Muscle layer of colon (tissue), 2 donors: Measurements from ENCODE around the gene KLRD1.
"Not testable (repeated sequence)": the region's sequence is repeated elsewhere in the genome, so short reads cannot be mapped to it uniquely, and the experiment has no call there.

Experiments used
- H3K27ac ChIP-seq: one replicate; pipeline ENCODE4 v1.7.0; 2013; ENCODE audit warnings: low read depth, mild to moderate bottlenecking, low read length, moderate library complexity
- H3K27me3 ChIP-seq, 2 donors: one replicate each; pipeline ENCODE4 v1.7.0; 2013; ENCODE audit warnings: low read length in 2 of 2, mild to moderate bottlenecking in 2 of 2; ENCODE audit not compliant: insufficient read depth in 2 of 2, control insufficient read depth in 1 of 2
- H3K36me3 ChIP-seq: one replicate; pipeline ENCODE4 v1.7.0; 2013; ENCODE audit warnings: mild to moderate bottlenecking, low read length; ENCODE audit not compliant: insufficient read depth
- H3K4me1 ChIP-seq: one replicate; pipeline ENCODE4 v1.7.0; 2013; ENCODE audit warnings: mild to moderate bottlenecking, low read length; ENCODE audit not compliant: insufficient read depth
- H3K4me3 ChIP-seq, 2 donors: one replicate each; pipeline ENCODE4 v1.7.0; 2013; ENCODE audit warnings: low read length in 2 of 2, low read depth in 1 of 2, mild to moderate bottlenecking in 1 of 2, moderate library complexity in 1 of 2
- H3K9ac ChIP-seq: one replicate; pipeline ENCODE4 v1.7.0; 2013; ENCODE audit warnings: low read length
- H3K9me3 ChIP-seq: one replicate; pipeline ENCODE4 v1.7.0; 2013; ENCODE audit warnings: mild to moderate bottlenecking, low read length
- donor health status: abdominal sarcoma.
- donor health status: Adenocarcinoma of cecum.

Gene KLRD1

GRCh38 chr12:10293570-10294227 is 14.0 kb upstream of the KLRD1 start:
- H3K9ac ChIP-seq, result no peak overlapping the region
- no peaks in the 10 kb centered on the region for H3K36me3 ChIP-seq
- no peaks in the 10 kb centered on the region for H3K9me3 ChIP-seq
- H3K4me1 ChIP-seq, result no peaks in the 10 kb centered on the region
- no peak overlapping the region for H3K4me3 ChIP-seq
- H3K27ac ChIP-seq, result no peak overlapping the region
- H3K27me3 ChIP-seq, result no peaks in the 10 kb centered on the region

- H3K4me3 ChIP-seq, result no peak overlapping the region
- no peak overlapping the region for H3K9ac ChIP-seq
- no peaks in the 10 kb centered on the region for H3K27me3 ChIP-seq
- no peak overlapping the region for H3K27ac ChIP-seq
- no peaks in the 10 kb centered on the region for H3K36me3 ChIP-seq
- H3K4me1 ChIP-seq, result no peaks in the 10 kb centered on the region
- no peaks in the 10 kb centered on the region for H3K9me3 ChIP-seq
These were observed 6.6 kb upstream of the KLRD1 start for GRCh38 chr12:10301103-10301502.

GRCh38 chr12:10304161-10304574 is 3.5 kb upstream of the KLRD1 start:
- no peak overlapping the region for H3K4me3 ChIP-seq
- no peaks in the 10 kb centered on the region for H3K36me3 ChIP-seq
- H3K4me1 ChIP-seq, result no peaks in the 10 kb centered on the region
- no peaks in the 10 kb centered on the region for H3K27me3 ChIP-seq
- no peak overlapping the region for H3K27ac ChIP-seq
- H3K9ac ChIP-seq, result no peak overlapping the region
- no peaks in the 10 kb centered on the region for H3K9me3 ChIP-seq

GRCh38 chr12:10305411-10305810 is 2.3 kb upstream of the KLRD1 start:
- H3K36me3 ChIP-seq, result no peaks in the 10 kb centered on the region
- H3K27ac ChIP-seq, result no peak overlapping the region
- no peak overlapping the region for H3K4me3 ChIP-seq
- H3K9me3 ChIP-seq, result no peaks in the 10 kb centered on the region
- H3K9ac ChIP-seq, result no peak overlapping the region
- no peaks in the 10 kb centered on the region for H3K4me1 ChIP-seq
- H3K27me3 ChIP-seq, result no peaks in the 10 kb centered on the region

GRCh38 chr12:10310926-10311720 is 3.5 kb downstream of the KLRD1 start:
- Histone ChIP-seq H3K27me3 (no peaks in the 10 kb centered on the region), H3K9me3 (no peaks in the 10 kb centered on the region), H3K27ac (no peak overlapping the region), H3K4me1 (no peaks in the 10 kb centered on the region), H3K36me3 (no peaks in the 10 kb centered on the region), H3K4me3 (no peak overlapping the region), H3K9ac (no peak overlapping the region)

- Histone ChIP-seq H3K4me1 (no peaks in the 10 kb centered on the region), H3K27ac (no peak overlapping the region), H3K36me3 (no peaks in the 10 kb centered on the region), H3K9ac (no peak overlapping the region), H3K4me3 (no peak overlapping the region), H3K9me3 (no peaks in the 10 kb centered on the region), H3K27me3 (no peaks in the 10 kb centered on the region)
These were observed 11.7 kb downstream of the KLRD1 start for GRCh38 chr12:10319388-10319787.

- H3K36me3 ChIP-seq, result no peaks in the 10 kb centered on the region
- no peaks in the 10 kb centered on the region for H3K9me3 ChIP-seq
- H3K4me3 ChIP-seq, result no peak overlapping the region
These were observed 13.0 kb downstream of the KLRD1 start for GRCh38 chr12:10320643-10321042.

GRCh38 chr12:10328691-10329090 is 21.0 kb downstream of the KLRD1 start:
- H3K4me1 ChIP-seq, H3K36me3 ChIP-seq, H3K9ac ChIP-seq, H3K27me3 ChIP-seq, H3K4me3 ChIP-seq, H3K9me3 ChIP-seq, H3K27ac ChIP-seq: not testable (repeated sequence)

More at GRCh38 chr12:10320643-10321042, 13.0 kb downstream of the KLRD1 start:
- Histone ChIP-seq H3K27me3 (no peaks in the 10 kb centered on the region), H3K27ac (no peak overlapping the region), H3K9ac (no peak overlapping the region), H3K4me1 (no peaks in the 10 kb centered on the region)

- no peaks in the 10 kb centered on the region for H3K36me3 ChIP-seq
- no peak overlapping the region for H3K27ac ChIP-seq
- H3K9ac ChIP-seq, result no peak overlapping the region
- H3K4me1 ChIP-seq, result no peaks in the 10 kb centered on the region
- H3K27me3 ChIP-seq, result no peaks in the 10 kb centered on the region
- no peak overlapping the region for H3K4me3 ChIP-seq
- H3K9me3 ChIP-seq, result no peaks in the 10 kb centered on the region
These were observed 24.1 kb downstream of the KLRD1 start for GRCh38 chr12:10331642-10332239.

- not testable (repeated sequence) for H3K27ac ChIP-seq, H3K9me3 ChIP-seq, H3K27me3 ChIP-seq, H3K36me3 ChIP-seq, H3K4me3 ChIP-seq, H3K4me1 ChIP-seq, H3K9ac ChIP-seq
These were observed 28.5 kb downstream of the KLRD1 start for GRCh38 chr12:10336196-10336595.

GRCh38 chr12:10338470-10338869 is 30.8 kb downstream of the KLRD1 start:
- not testable (repeated sequence) for H3K27me3 ChIP-seq, H3K9me3 ChIP-seq, H3K36me3 ChIP-seq, H3K4me3 ChIP-seq, H3K27ac ChIP-seq, H3K4me1 ChIP-seq, H3K9ac ChIP-seq
